NCI-H2196 (cell line): ENCODE data around the gene PEBP1.
A peak's percentile ranks its signal among the peaks of the same experiment; 100 is the strongest.
"Not testable (repeated sequence)": the region's sequence is repeated elsewhere in the genome, so short reads cannot be mapped to it uniquely, and the experiment has no call there.

ENCODE experiments used
- DNase-seq: peaks from one replicate; lab custom pipeline; 2025; ENCODE audit not compliant: unreplicated experiment; lab: John Stamatoyannopoulos, UW

The PEBP1 gene

GRCh38 chr12:118129436-118129835 is 6.5 kb upstream of the PEBP1 start:
- not testable (repeated sequence) for DNase-seq

GRCh38 chr12:118136559-118137003 is 657 bp downstream of the PEBP1 start:
- DNase-seq, result no peak

- DNase-seq, result no peak
Observed at GRCh38 chr12:118137148-118137678, 1.3 kb downstream of the PEBP1 start.

GRCh38 chr12:118140825-118141224 is 4.9 kb downstream of the PEBP1 start:
- DNase-seq, result no peak

DNA sequence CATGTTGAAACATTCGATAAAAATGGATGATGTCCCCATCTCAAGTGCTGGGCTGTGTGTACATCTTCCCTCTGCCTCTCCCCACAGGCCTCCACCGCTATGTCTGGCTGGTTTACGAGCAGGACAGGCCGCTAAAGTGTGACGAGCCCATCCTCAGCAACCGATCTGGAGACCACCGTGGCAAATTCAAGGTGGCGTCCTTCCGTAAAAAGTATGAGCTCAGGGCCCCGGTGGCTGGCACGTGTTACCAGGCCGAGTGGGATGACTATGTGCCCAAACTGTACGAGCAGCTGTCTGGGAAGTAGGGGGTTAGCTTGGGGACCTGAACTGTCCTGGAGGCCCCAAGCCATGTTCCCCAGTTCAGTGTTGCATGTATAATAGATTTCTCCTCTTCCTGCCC is 8.6 kb downstream of the PEBP1 start:
- no peak for DNase-seq

GRCh38 chr12:118145113-118145797 is 9.3 kb downstream of the PEBP1 start:
- no peak for DNase-seq

DNA sequence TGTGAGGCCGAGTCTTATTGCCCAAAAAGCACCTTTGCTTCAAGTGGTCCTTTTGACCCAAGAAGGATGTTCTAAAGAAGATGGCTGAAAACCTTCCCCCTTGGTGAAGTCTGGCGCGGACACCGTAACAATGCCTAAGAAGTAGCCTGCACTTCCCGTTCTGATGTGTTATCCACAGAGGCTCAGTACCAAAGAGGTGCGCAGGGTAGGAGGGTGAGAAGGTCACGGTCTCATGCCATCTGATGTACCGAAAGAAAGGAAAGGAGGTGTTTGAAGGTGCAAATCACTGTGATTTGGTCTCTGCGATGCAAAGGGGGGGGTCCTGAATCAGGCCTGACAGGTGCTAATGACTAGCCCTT is 9.9 kb downstream of the PEBP1 start:
- no peak for DNase-seq

GRCh38 chr12:118148287-118148686 is 12.4 kb downstream of the PEBP1 start:
- no peak for DNase-seq

DNA sequence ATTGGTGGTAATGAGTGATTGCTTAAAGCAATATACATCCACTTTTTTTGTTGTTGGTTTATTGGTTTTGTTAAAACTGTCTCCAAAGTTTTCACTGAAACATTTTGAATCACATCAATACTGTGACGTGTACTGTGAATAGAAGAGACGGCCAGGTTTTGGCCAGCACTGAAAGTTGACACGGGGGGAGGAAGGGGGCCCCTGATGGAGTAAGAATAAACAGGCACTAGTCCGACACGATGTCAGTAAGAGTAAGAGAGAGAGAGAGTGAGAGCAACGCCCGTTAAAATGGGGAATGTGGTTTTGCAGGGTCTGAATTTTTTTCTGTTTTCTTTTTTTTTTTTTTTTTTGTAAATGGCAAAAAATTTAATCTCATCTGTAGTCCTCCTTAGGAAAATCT is 14.7 kb downstream of the PEBP1 start:
- DNase-seq, result no peak

DNA sequence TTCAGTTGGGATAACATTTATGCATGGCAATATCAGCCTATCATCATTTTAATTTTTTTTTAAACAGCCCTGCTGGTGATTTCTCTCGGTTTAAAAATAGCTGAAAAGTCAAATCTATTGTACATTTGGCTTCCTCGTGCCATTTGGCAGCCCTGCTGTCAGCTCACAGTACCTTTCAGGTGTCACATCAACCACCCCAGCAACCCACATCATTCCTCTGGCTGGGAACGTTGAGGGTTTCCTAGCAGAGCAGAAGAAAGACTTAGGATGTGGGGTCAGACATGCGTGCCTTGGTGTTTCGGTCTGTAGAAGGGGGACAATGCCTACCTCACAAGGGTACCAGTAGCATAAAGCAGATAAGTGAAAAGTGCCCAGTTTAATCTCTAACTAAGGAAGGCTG is 15.8 kb downstream of the PEBP1 start:
- no peak for DNase-seq

DNA sequence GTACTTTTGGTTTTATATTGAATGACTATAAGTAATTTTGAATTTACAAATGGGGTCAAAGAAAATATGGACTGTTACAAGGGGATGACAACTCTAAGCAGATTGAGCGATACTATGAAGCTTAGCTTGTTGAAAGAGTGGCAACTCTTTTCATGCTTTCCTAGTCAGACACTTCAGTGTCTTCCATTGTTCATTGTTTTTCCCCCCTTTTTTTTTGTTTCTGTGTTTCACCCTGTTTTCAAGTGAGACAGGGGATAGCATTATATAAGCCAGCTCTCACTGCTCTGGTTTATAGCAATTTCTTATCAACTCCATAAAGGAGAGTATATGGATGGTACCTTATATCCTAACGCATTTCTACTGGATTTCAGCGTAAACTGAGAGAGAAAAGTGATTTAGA is 24.6 kb downstream of the PEBP1 start:
- DNase-seq, result no peak

DNA sequence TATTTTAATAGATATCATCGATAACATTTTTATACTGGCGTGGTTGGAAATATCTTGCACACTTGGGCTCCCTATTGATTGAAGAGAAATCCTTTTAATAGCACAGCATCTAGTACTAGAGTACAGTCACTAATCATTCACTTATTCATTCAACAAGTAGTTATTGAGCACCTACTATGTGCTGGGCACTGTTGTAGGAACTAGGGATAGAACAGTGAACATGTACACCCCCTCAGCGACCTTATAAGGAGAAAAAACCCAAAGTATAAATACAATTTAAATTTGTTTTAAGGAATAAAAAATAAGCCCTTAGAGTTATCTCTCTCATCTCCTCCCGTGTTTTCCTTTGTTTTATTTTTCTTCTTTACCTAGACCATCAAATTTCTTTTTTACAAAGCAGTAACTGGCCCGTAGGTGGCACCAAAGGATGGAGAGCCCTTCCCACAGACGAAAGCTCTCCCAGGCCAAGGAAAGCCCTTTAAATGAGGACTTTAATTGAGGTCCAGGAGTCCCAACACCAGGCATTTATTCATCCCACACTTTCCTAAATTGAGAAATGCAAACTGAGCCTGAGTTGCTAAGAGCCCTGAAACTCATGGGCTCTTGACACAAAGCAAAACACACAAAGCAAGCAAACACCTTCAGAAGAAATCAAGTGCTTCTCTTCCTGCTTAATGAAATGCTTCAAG is 29.0 kb downstream of the PEBP1 start:
- DNase-seq, result peak; percentile 34

DNA sequence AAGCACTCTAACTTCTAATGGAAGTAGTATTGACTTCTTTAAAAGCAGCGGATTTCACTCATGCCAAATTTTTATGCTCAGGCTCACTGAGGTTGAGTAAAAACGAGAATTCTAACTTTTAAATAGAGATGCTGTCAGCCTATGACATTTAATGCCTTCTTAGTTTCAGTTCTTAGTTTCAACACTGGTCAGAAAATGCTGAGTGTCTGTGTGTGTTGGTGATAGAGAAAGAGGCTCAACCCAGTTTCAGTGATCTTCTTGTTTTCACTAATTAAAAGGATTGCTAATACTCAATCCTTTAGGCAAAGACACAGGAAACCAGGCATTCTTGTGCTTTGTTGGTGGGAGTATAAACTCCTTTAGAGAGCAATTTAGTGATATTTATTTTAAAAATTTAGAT is 31.0 kb downstream of the PEBP1 start:
- no peak for DNase-seq

GRCh38 chr12:118175823-118176447 is 40.0 kb downstream of the PEBP1 start:
- DNase-seq, result no peak

DNA sequence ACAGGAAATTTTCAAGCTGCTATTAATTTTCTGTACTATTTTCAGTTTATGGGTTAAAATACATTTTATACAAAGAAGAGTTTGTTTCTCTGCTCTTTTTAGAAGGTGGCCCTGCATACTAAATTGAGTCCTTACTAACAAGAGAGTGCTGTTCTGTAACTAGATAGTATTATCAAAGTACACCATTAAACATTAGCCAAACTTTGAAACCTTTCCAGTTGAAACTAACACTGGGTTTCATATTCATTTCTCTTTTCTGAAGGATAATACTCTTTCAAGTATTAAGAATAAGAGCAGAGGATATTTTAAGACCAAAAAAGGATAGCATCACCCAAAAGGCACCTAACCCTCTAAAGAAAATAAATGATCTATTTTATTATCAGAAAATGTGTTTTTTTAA is 47.2 kb downstream of the PEBP1 start:
- no peak for DNase-seq

GRCh38 chr12:118183711-118184110 is 47.8 kb downstream of the PEBP1 start:
- DNase-seq, result peak; percentile 9

DNA sequence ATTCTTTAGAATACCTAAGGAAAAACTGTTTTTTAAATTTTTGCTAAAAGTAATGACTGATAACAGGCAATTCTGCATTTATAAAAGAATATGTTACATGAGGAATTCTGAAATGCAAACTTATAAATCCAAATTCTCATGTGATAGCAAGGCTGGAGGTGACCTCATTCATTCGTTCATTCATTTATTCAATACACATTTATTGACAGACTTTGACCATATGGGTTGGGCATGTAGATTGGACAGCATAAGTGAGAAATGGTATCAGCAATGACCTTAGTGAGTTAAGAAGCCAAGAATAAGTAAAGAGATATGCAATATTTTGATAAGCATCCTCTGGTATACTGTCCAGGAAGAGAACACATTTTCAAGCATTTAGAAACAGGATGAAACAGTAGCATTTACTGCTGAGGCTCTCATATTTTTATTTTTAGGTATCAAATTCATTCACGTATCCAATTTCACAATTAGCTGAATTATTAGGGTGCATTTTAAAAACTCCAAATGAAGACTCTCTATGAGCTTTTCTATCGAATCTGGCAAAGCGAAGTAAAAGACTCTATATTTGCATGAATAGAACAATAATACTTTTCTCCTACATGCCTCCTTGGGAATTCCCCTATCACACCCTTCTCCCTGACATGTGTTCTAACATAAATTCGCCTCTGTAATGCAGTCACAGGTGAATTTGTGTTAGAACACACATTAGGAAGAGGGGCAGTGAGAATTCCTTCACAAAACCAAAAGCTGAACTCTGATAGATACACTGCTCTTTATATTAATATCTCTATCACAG is 49.9 kb downstream of the PEBP1 start:
- no peak for DNase-seq

GRCh38 chr12:118187751-118188435 is 52.0 kb downstream of the PEBP1 start:
- no peak for DNase-seq

GRCh38 chr12:118188690-118189371 is 52.9 kb downstream of the PEBP1 start:
- DNase-seq, result no peak

DNA sequence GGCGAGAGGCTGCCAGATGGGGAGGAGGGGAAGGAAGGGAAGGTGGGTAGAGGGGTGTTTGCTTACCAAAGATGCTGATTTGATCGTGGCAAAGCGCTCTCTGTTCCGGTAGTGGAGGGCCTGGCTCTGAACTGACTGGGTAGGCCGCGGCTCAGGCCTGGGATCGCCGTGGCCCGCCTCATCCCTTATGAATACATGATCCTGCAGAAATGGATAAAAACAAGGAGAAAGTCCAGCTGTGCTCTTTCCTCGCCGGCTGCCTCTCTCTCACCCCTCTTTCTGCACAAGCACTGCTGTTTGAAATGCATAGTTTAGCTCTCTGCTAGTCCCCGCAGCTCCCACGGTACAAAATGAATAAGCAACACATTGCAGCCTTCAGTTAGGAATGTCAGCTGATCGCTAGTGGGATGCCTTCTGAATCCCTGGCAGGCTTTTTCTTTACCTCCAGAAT is 53.8 kb downstream of the PEBP1 start:
- no peak for DNase-seq
